Mesenchymal stem cell (in vitro differentiated cells and primary cell): ENCODE results near the gene PPM1E.

Experiments used
- DNase-seq: peaks from one replicate; pipeline ENCODE4 v3.0.0-alpha.2; 2013
- H2AFZ ChIP-seq: one replicate; pipeline ENCODE4 v1.6.1; 2013; ENCODE audit warnings: low read depth, mild to moderate bottlenecking, control low read depth, inconsistent platforms, low read length, moderate library complexity
- H2AK5ac ChIP-seq: 2 replicates; pipeline ENCODE4 v1.6.1; 2013; ENCODE audit warnings: low read length, moderate library complexity, mild to moderate bottlenecking, inconsistent platforms; ENCODE audit not compliant: severe bottlenecking
- H2BK120ac ChIP-seq: one replicate; pipeline ENCODE4 v1.6.1; 2013; ENCODE audit warnings: low read depth, mild to moderate bottlenecking, inconsistent platforms, low read length, moderate library complexity
- H2BK12ac ChIP-seq, 2 experiments: one replicate each; pipeline ENCODE4 v1.6.1; 2013; ENCODE audit warnings: inconsistent platforms in 2 of 2, low read length in 2 of 2, mild to moderate bottlenecking in 2 of 2, moderate library complexity in 2 of 2, control low read depth in 1 of 2
- H2BK15ac ChIP-seq: one replicate; pipeline ENCODE4 v1.6.1; 2013; ENCODE audit warnings: mild to moderate bottlenecking, low read depth, inconsistent platforms; ENCODE audit not compliant: poor library complexity, severe bottlenecking
- H2BK5ac ChIP-seq: 2 replicates; pipeline ENCODE4 v1.6.1; 2013; ENCODE audit warnings: low read depth, mild to moderate bottlenecking, low read length, control low read depth, inconsistent platforms; ENCODE audit not compliant: poor library complexity, severe bottlenecking
- H3K14ac ChIP-seq, 2 experiments: one replicate each; pipeline ENCODE4 v1.6.1; 2013; ENCODE audit warnings: inconsistent platforms in 2 of 2, low read length in 2 of 2, control low read depth in 1 of 2, mild to moderate bottlenecking in 1 of 2, moderate library complexity in 1 of 2
- H3K18ac ChIP-seq, 2 experiments: one replicate each; pipeline ENCODE4 v1.6.1; 2013; ENCODE audit warnings: inconsistent platforms in 2 of 2, low read length in 2 of 2, control low read depth in 1 of 2, low read depth in 1 of 2, mild to moderate bottlenecking in 1 of 2
- H3K23ac ChIP-seq, 2 experiments: one replicate each; pipeline ENCODE4 v1.6.1; 2013; ENCODE audit warnings: inconsistent platforms in 2 of 2, low read length in 2 of 2, mild to moderate bottlenecking in 2 of 2, moderate library complexity in 2 of 2, control low read depth in 1 of 2
- H3K27ac ChIP-seq: 2 replicates; pipeline ENCODE4 v1.5.1; 2013; ENCODE audit warnings: mild to moderate bottlenecking, moderate library complexity, low read length, control low read depth, inconsistent platforms; ENCODE audit not compliant: poor library complexity, severe bottlenecking
- H3K27me3 ChIP-seq, 2 experiments: 2 replicates each; pipeline versions ENCODE4 v1.6.1 to v1.7.0; 2013; ENCODE audit warnings: low read length in 2 of 2, mild to moderate bottlenecking in 2 of 2, moderate library complexity in 2 of 2, control low read depth in 1 of 2, inconsistent platforms in 1 of 2; ENCODE audit not compliant: control insufficient read depth in 1 of 2, insufficient read depth in 1 of 2
- H3K36me3 ChIP-seq, 2 experiments: 2 replicates each; pipeline versions ENCODE4 v1.6.1 to v1.7.0; 2013; ENCODE audit warnings: low read length in 2 of 2, control low read depth in 1 of 2, inconsistent platforms in 1 of 2, low read depth in 1 of 2, mild to moderate bottlenecking in 1 of 2; ENCODE audit not compliant: insufficient read depth in 2 of 2, control insufficient read depth in 1 of 2
- H3K4ac ChIP-seq, 2 experiments: one replicate each; pipeline ENCODE4 v1.6.1; 2013; ENCODE audit warnings: inconsistent platforms in 2 of 2, low read length in 2 of 2, mild to moderate bottlenecking in 2 of 2, moderate library complexity in 2 of 2, control low read depth in 1 of 2, low read depth in 1 of 2
- H3K4me1 ChIP-seq: 2 replicates; pipeline ENCODE4 v1.6.1; 2013; ENCODE audit warnings: low read depth, low read length, control low read depth; ENCODE audit not compliant: control insufficient read depth, insufficient read depth
- H3K4me2 ChIP-seq: 2 replicates; pipeline ENCODE4 v1.6.1; 2013; ENCODE audit warnings: low read length, mild to moderate bottlenecking, inconsistent platforms; ENCODE audit not compliant: poor library complexity, severe bottlenecking
- H3K4me3 ChIP-seq, 2 experiments: 2 replicates each; pipeline versions ENCODE4 v1.5.1 to v1.7.0; 2013; ENCODE audit warnings: low read length in 2 of 2, mild to moderate bottlenecking in 2 of 2, control low read depth in 1 of 2, low read depth in 1 of 2; ENCODE audit not compliant: insufficient read depth in 1 of 2
- H3K79me1 ChIP-seq: replicated peaks from 2 replicates; pipeline ENCODE4 v1.6.1; 2013; ENCODE audit warnings: mild to moderate bottlenecking, control low read depth, low read length, inconsistent platforms; ENCODE audit not compliant: poor library complexity, severe bottlenecking
- H3K9ac ChIP-seq: 2 replicates; pipeline ENCODE4 v1.7.0; 2013; ENCODE audit warnings: mild to moderate bottlenecking, low read length, moderate library complexity
- H3K9me3 ChIP-seq: 2 replicates; pipeline ENCODE4 v1.7.0; 2013; ENCODE audit warnings: mild to moderate bottlenecking, low read length; ENCODE audit not compliant: control insufficient read depth
- H4K8ac ChIP-seq: one replicate; pipeline ENCODE4 v1.6.1; 2013; ENCODE audit warnings: inconsistent platforms, mild to moderate bottlenecking, low read length, moderate library complexity
- H4K91ac ChIP-seq: one replicate; pipeline ENCODE4 v1.6.1; 2013; ENCODE audit warnings: mild to moderate bottlenecking, low read length, inconsistent platforms
- WGBS: methylation state at CpG from one replicate; pipeline ENCODE4 v1.1.7; 2013; ENCODE audit warnings: mixed read lengths; 5-methylcytosine and 5-hydroxymethylcytosine counted together

The PPM1E gene

GRCh38 chr17:58918884-58919283 is 163.2 kb downstream of the PPM1E start:
- H3K4ac ChIP-seq: no peak overlapping the region
- no peak overlapping the region for H3K4me3 ChIP-seq
- no peak overlapping the region for H2AFZ ChIP-seq
- no peak overlapping the region for H3K23ac ChIP-seq
- H4K8ac ChIP-seq: no peak overlapping the region
- no peaks in the 10 kb centered on the region for H3K79me1 ChIP-seq
- H3K4me2 ChIP-seq: no peak overlapping the region
- H2BK15ac ChIP-seq: no peak overlapping the region
- no peaks in the 10 kb centered on the region for H3K9me3 ChIP-seq
- DNase-seq: no peak
- no peak overlapping the region for H4K91ac ChIP-seq
- H3K9ac ChIP-seq: no peak overlapping the region
- H3K27me3 ChIP-seq: no peaks in the 10 kb centered on the region
- H2BK12ac ChIP-seq: no peak overlapping the region
- no peak overlapping the region for H3K14ac ChIP-seq
- H3K36me3 ChIP-seq: no peaks in the 10 kb centered on the region
- no peaks in the 10 kb centered on the region for H3K4me1 ChIP-seq
- no peak overlapping the region for H3K18ac ChIP-seq
- no peak overlapping the region for H2AK5ac ChIP-seq
- H2BK120ac ChIP-seq: no peak overlapping the region
- H2BK5ac ChIP-seq: no peak overlapping the region
- no peak overlapping the region for H3K27ac ChIP-seq

DNA sequence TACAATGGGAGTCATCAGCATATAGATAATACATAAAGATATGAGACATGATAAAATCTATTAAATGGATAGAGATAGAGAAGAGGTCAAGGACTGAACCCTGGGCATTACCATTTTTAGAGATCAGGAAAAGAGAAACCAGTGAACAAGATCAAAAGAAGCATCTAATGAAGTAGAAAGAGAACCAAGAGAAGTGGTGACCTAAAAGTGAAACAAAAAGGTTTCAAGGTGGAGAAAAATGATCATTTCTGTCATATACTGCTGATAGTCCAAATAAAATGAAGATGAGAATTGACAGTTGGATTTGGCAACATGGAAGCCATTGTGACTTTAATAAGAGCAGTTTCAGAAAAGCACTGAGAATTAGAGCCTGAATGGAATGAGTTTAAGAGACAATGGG is 165.1 kb downstream of the PPM1E start:
- Histone ChIP-seq H4K8ac (no peak overlapping the region), H2AK5ac (no peak overlapping the region), H3K9ac (no peak overlapping the region), H2BK15ac (no peak overlapping the region), H3K27ac (no peak overlapping the region), H3K36me3 (no peaks in the 10 kb centered on the region), H2AFZ (no peak overlapping the region), H3K14ac (no peak overlapping the region), H3K4me1 (no peaks in the 10 kb centered on the region), H3K4ac (no peak overlapping the region), H3K4me3 (no peak overlapping the region), H3K27me3 (no peaks in the 10 kb centered on the region), H3K4me2 (no peak overlapping the region), H3K18ac (no peak overlapping the region), H2BK5ac (no peak overlapping the region), H4K91ac (no peak overlapping the region), H3K79me1 (no peaks in the 10 kb centered on the region), H3K9me3 (no peaks in the 10 kb centered on the region), H2BK120ac (no peak overlapping the region), H2BK12ac (no peak overlapping the region), H3K23ac (no peak overlapping the region)
- no peak for DNase-seq

- Histone ChIP-seq H3K4ac (no peak overlapping the region), H2BK5ac (no peak overlapping the region), H3K27ac (no peak overlapping the region), H3K23ac (no peak overlapping the region), H4K91ac (no peak overlapping the region), H3K79me1 (no peaks in the 10 kb centered on the region), H3K9me3 (no peaks in the 10 kb centered on the region), H2AK5ac (no peak overlapping the region), H4K8ac (no peak overlapping the region), H3K18ac (no peak overlapping the region), H2BK120ac (no peak overlapping the region), H3K4me1 (no peaks in the 10 kb centered on the region), H3K27me3 (no peaks in the 10 kb centered on the region), H2BK15ac (no peak overlapping the region), H3K4me3 (no peak overlapping the region), H2AFZ (no peak overlapping the region), H3K9ac (no peak overlapping the region), H3K4me2 (no peak overlapping the region), H3K36me3 (no peaks in the 10 kb centered on the region), H3K14ac (no peak overlapping the region), H2BK12ac (no peak overlapping the region)
- WGBS: 80% methylated on average over 2 of the region's 3 CpGs
- DNase-seq: no peak
Observed at GRCh38 chr17:58932956-58933355, 177.3 kb downstream of the PPM1E start.

DNA sequence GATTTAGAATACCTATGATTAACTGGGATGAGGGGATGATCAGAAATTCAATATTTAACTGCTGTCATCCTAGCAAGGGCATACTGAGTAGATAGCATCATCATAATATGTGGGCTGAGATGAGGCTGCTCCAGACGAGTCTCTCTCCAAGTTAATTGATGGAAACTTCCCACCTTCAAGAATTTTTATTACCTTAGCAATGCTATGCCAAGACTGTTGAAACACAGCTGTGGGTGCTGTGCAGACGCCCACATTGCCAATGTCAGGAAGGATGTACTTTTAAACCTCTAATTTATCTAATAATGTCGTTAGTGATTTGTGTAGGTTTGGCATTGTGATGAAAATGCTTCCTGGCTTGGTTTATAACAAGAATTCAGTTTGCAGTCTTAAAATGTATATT is 180.6 kb downstream of the PPM1E start:
- H2BK120ac ChIP-seq: no peak overlapping the region
- H3K14ac ChIP-seq: no peak overlapping the region
- H4K8ac ChIP-seq: no peak overlapping the region
- no peak overlapping the region for H3K27ac ChIP-seq
- no peak overlapping the region for H3K4me2 ChIP-seq
- no peak overlapping the region for H3K4me3 ChIP-seq
- no peak overlapping the region for H2BK5ac ChIP-seq
- no peaks in the 10 kb centered on the region for H3K27me3 ChIP-seq
- no peaks in the 10 kb centered on the region for H3K79me1 ChIP-seq
- H3K4me1 ChIP-seq: no peaks in the 10 kb centered on the region
- no peak overlapping the region for H3K4ac ChIP-seq
- WGBS: 59% methylated on average over 2 of the region's 3 CpGs
- H2AK5ac ChIP-seq: no peak overlapping the region
- no peaks in the 10 kb centered on the region for H3K9me3 ChIP-seq
- H4K91ac ChIP-seq: no peak overlapping the region
- H3K36me3 ChIP-seq: no peaks in the 10 kb centered on the region
- no peak overlapping the region for H2AFZ ChIP-seq
- no peak overlapping the region for H3K18ac ChIP-seq
- DNase-seq: no peak
- H3K9ac ChIP-seq: no peak overlapping the region
- no peak overlapping the region for H3K23ac ChIP-seq
- no peak overlapping the region for H2BK15ac ChIP-seq
- no peak overlapping the region for H2BK12ac ChIP-seq
